Thymus (tissue), 11 donors: ENCODE measurements around the gene ANKRD28. TPM values are rescaled to one million over a fixed set of nuclear protein-coding genes. Genes with fewer than 3 reads are reported as not detected.
"Not testable (repeated sequence)": the region's sequence is repeated elsewhere in the genome, so short reads cannot be mapped to it uniquely, and the experiment has no call there.

Experiments used
- DNase-seq, 9 donors: peaks; one replicate each; pipeline ENCODE4 v3.0.0-alpha.2; 2013; ENCODE audit warnings: low spot score in 9 of 9, low read depth in 6 of 9, missing footprints in 1 of 9
- H3K27ac ChIP-seq, 2 donors: one replicate each; pipeline ENCODE4 v1.5.1; 2013; ENCODE audit warnings: control low read depth in 1 of 2, low read depth in 1 of 2, low read length in 1 of 2, mild to moderate bottlenecking in 1 of 2, moderate library complexity in 1 of 2
- H3K27me3 ChIP-seq, 2 donors: one replicate each; pipeline ENCODE4 v1.5.1; 2013; ENCODE audit warnings: low read length in 1 of 2; ENCODE audit not compliant: control insufficient read depth in 2 of 2, insufficient read depth in 1 of 2
- H3K36me3 ChIP-seq, 2 donors: one replicate each; pipeline ENCODE4 v1.5.1; 2013; ENCODE audit warnings: low read length in 1 of 2, mild to moderate bottlenecking in 1 of 2, moderate library complexity in 1 of 2; ENCODE audit not compliant: control insufficient read depth in 2 of 2, insufficient read depth in 2 of 2
- H3K4me1 ChIP-seq, 2 donors: one replicate each; pipeline ENCODE4 v1.5.1; 2013; ENCODE audit warnings: low read length in 2 of 2; ENCODE audit not compliant: control insufficient read depth in 2 of 2, insufficient read depth in 2 of 2
- H3K4me3 ChIP-seq, 2 donors: one replicate each; pipeline ENCODE4 v1.5.1; 2013; ENCODE audit warnings: low read length in 2 of 2, control low read depth in 1 of 2, mild to moderate bottlenecking in 1 of 2
- H3K9me3 ChIP-seq, 2 donors: one replicate each; pipeline ENCODE4 v1.5.1; 2013; ENCODE audit warnings: low read length in 1 of 2, mild to moderate bottlenecking in 1 of 2; ENCODE audit not compliant: control insufficient read depth in 2 of 2, insufficient read depth in 1 of 2
- WGBS: extraction: QIAGEN DNeasy Blood & Tissue Kit; methylation state at CpG from one replicate; pipeline ENCODE4 v1.1.7; 2013; 5-methylcytosine and 5-hydroxymethylcytosine counted together
- polyA plus RNA-seq: library from polyadenylated mRNA; stranded (reverse); fragments of 200-250 nt; gene quantifications from one replicate; pipeline ENCODE4 v1.2.3, GENCODE V29; 2013
- total RNA-seq: library from RNA; stranded (reverse); fragments of 120-200 nt; gene quantifications from one replicate; pipeline ENCODE4 v1.2.4, GENCODE V29; 2013
- donor health status: healthy.

Gene ANKRD28
- total and polyA plus RNA-seq, 2 donors, result 26.5 to 27.1 TPM

DNA sequence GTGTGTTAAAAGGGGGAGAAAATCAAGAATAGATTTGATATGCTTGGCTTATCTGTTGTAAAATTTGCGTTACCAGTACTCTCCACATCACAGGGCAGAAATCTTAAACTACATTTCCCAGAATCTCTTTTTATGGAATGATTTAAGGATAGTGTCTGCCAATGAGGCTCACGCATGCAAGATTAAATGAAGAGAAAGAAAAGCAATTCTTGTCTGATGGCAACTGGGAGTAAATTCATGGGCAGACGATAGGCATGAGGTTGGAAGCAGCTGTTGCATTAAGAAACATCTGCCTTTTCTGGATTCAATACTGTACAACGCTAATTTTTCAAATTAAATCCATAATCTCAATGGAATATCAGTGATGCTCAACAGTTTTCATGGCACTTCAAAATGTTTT is 27.2 kb upstream of the ANKRD28 start:
- H3K27me3 ChIP-seq, result no peaks in the 10 kb centered on the region
- H3K9me3 ChIP-seq, result no peaks in the 10 kb centered on the region
- 84% methylated on average over 4 of the region's 4 CpGs for WGBS
- peaks cover 0 to 6% of the 10 kb centered on the region in 2 donors for H3K4me1 ChIP-seq
- H3K27ac ChIP-seq, result no peak overlapping the region
- no peaks in the 10 kb centered on the region for H3K36me3 ChIP-seq
- no peak for DNase-seq
- no peak overlapping the region for H3K4me3 ChIP-seq

DNA sequence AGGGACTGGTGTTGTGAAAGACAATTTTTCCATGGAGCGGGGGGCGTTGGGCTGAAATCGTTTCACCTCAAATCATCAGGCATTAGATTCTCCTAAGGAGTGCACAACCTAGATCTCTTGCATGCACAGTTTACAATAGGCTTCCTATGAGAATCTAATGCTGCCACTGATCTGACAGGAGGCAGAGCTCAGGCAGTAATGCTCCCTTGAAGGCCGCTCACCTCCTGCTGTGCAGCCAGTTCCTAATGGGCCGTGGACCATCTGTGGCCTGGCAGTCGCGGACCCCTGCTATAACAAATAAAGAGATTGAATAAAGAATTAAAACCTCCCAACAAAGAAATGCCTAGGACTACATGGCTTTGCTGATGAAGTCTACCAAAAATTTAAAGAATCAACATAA is 25.3 kb upstream of the ANKRD28 start:
- Histone ChIP-seq H3K27me3 (no peaks in the 10 kb centered on the region), H3K4me1 (peaks cover 0 to 6% of the 10 kb centered on the region in 2 donors), H3K4me3 (no peak overlapping the region), H3K27ac (no peak overlapping the region), H3K36me3 (no peaks in the 10 kb centered on the region), H3K9me3 (no peaks in the 10 kb centered on the region)
- 97% methylated on average over 7 of the region's 7 CpGs for WGBS
- DNase-seq, result no peak

DNA sequence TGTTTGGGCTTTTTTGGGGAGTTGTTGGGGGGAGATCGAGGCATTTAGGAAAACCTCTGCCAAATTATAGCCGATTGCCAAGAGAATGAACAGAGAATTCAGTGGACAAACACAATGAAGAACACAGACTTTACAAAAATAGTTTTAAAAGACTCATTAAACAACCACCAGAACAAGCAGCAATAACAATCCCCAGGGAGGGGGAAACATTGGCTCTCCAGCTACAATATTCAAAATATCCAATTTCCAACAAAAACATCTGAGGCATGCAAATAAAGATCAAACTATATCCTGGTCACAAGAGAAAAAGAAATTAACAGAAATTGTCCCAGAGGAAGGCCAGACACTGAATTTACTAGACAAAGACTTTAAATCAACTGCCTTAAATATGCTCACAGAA is 24.5 kb upstream of the ANKRD28 start:
- no peak for DNase-seq
- no peaks in the 10 kb centered on the region for H3K27me3 ChIP-seq
- no peaks in the 10 kb centered on the region for H3K36me3 ChIP-seq
- H3K4me3 ChIP-seq, result no peak overlapping the region
- no peak overlapping the region for H3K27ac ChIP-seq
- 98% methylated on average over 2 of the region's 2 CpGs for WGBS
- H3K4me1 ChIP-seq, result peaks cover 0 to 6% of the 10 kb centered on the region in 2 donors
- H3K9me3 ChIP-seq, result no peaks in the 10 kb centered on the region

DNA sequence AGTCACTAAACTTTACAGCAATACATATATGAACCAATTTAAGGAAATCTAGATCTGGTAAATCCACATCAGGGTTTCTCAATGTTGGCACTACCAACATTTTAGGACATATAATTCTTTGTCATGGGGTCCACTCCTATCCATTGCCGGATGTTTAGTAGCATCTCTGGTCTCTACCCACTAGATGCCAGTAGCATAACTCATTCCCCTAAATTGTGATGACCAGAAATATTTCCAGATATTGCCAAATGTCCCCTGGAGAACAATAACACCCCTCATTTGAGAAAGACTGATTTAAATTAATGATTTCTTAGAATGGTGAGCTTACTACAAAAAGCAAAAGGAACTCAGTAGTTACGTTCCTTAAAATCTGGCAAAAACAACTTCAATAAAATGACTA is 23.1 kb upstream of the ANKRD28 start:
- Histone ChIP-seq H3K4me3 (no peak overlapping the region), H3K27me3 (no peaks in the 10 kb centered on the region), H3K36me3 (no peaks in the 10 kb centered on the region), H3K27ac (no peak overlapping the region), H3K9me3 (no peaks in the 10 kb centered on the region), H3K4me1 (peaks cover 0 to 6% of the 10 kb centered on the region in 2 donors)
- WGBS, result 100% methylated on average over 2 of the region's 2 CpGs
- no peak for DNase-seq

DNA sequence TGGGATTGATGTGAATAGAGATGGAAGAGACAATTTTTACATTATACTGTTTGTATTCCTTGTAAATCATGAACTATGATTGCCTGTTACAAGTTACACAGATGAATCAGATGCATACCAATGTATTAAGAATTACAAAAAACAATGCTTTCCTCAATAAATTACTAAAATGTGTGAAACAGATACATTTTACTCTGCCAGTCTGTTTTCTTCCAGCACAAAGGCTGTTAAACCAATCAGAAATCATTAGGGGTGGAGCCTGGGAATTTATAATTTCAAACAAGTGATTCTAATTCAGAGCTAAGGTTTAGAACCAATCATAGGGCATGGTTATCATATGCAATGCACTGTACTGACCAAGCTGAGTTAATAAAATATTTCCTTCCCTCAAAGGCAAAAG is 21.8 kb upstream of the ANKRD28 start:
- no peak overlapping the region for H3K4me3 ChIP-seq
- no peaks in the 10 kb centered on the region for H3K36me3 ChIP-seq
- no peak for DNase-seq
- peaks cover 0 to 6% of the 10 kb centered on the region in 2 donors for H3K4me1 ChIP-seq
- H3K27ac ChIP-seq, result no peak overlapping the region
- no peaks in the 10 kb centered on the region for H3K9me3 ChIP-seq
- H3K27me3 ChIP-seq, result no peaks in the 10 kb centered on the region

DNA sequence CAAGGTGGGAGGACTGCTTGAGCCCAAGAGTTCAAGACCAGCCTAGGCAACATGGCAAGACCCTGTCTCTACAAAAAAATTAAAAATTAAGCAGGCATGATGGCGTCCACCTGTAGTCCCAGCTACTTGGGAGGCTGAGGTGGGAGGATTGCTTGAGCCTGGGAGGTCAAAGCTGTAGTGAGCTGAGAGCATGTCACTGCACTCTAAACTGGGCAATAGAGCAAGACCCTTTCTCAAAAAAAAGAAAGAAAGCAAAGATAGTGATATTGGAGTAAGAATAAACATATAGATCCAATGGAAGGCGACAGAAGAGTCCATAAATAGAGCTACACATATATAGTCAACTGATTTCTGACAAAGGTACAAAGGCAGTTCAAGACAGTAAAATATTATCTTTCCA is 21.3 kb upstream of the ANKRD28 start:
- Histone ChIP-seq H3K4me3 (no peak overlapping the region), H3K27ac (no peak overlapping the region), H3K4me1 (peaks cover 0 to 6% of the 10 kb centered on the region in 2 donors), H3K27me3 (no peaks in the 10 kb centered on the region), H3K36me3 (no peaks in the 10 kb centered on the region), H3K9me3 (no peaks in the 10 kb centered on the region)
- no peak for DNase-seq
- WGBS, result over 99% methylated on average over 2 of the region's 2 CpGs

DNA sequence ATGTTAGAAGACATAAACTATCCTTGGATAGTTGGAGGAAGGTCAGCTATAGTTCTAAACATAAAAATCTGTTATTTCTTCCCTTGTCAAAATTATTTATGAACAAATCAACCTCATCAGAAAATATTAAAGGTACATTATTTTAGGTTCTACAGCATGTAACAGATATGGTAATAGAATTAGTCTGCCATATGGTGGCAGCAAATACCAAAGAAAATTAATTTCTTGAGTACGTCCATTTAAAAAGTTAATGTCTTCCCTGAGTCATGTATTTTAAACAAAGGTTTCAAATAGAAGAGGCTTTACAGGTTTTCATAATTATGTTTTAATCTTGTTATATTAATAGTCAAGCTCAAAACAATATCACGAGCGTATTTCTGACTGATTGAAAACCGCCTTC is 17.9 kb upstream of the ANKRD28 start:
- peak in 1 of 9 donors; percentile 52 for DNase-seq
- no peaks in the 10 kb centered on the region for H3K36me3 ChIP-seq
- no peak overlapping the region for H3K27ac ChIP-seq
- no peak overlapping the region for H3K4me3 ChIP-seq
- WGBS, result 67% methylated on average over 4 of the region's 4 CpGs
- no peaks in the 10 kb centered on the region for H3K4me1 ChIP-seq
- no peaks in the 10 kb centered on the region for H3K9me3 ChIP-seq
- H3K27me3 ChIP-seq, result no peaks in the 10 kb centered on the region

DNA sequence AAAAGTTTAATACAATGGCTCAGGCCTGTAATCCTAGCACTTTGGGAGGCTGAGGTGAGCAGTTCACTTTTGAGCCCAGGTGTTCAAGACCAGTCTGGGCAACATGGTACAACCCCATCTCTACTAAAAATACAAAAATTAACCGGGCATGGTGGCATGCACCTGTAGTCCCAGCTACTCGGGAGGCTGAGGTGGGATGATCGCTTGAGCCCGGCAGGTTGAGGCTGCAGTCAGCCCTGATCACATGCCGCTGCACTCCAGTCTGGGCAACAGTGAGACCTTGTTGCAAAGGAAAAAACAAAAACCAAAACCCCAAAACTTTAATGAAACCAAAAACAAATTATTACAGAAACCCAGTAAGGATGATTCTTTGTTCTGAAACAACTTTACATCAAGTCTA is 15.3 kb upstream of the ANKRD28 start:
- not testable (repeated sequence) for H3K27ac ChIP-seq, H3K27me3 ChIP-seq, H3K4me3 ChIP-seq, H3K36me3 ChIP-seq, DNase-seq, H3K4me1 ChIP-seq, H3K9me3 ChIP-seq
- over 99% methylated on average over 5 of the region's 5 CpGs for WGBS

DNA sequence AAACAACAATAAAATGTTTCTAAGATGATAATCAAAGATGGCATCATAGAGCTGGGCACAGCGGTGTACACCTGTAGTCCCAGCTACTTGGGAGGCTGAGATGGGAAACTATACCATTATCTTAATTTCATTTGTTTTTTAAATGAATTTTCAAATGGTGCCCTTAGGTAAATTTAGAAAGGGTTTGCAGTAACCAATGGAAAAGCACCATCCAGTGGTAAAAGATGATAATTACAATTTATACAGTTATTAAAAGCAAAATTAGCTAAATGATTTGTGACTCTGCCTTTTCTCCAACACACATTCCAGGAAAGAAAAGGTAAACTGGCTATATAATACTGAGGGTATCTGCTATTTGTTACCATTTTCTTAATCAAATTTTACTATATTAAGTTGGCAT is 14.4 kb upstream of the ANKRD28 start:
- 93% methylated on average over 1 of the region's 1 CpG for WGBS
- no peaks in the 10 kb centered on the region for H3K36me3 ChIP-seq
- no peak overlapping the region for H3K4me3 ChIP-seq
- no peaks in the 10 kb centered on the region for H3K27me3 ChIP-seq
- DNase-seq, result no peak
- no peaks in the 10 kb centered on the region for H3K9me3 ChIP-seq
- no peak overlapping the region for H3K27ac ChIP-seq
- no peaks in the 10 kb centered on the region for H3K4me1 ChIP-seq

DNA sequence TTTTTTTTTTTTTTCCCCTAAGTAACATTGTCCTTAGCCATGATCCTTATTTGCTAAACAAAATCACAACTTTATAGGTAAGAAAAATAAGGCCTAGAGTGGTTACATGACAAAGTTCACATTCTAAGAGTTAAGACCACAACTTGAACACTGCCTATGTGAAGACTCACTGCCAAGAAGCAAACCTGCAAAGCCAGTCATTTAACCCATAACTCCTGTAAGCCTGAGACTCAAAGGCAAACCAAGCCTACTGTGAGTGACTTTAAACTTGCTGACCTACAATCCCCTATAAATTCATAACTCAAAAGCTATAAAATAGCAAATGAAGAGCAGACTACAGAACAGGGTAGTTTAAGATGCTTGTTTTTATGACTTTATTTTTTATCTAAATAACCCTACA is 12.9 kb upstream of the ANKRD28 start:
- Histone ChIP-seq H3K4me1 (no peaks in the 10 kb centered on the region), H3K4me3 (no peak overlapping the region), H3K27me3 (no peaks in the 10 kb centered on the region), H3K9me3 (no peaks in the 10 kb centered on the region), H3K36me3 (no peaks in the 10 kb centered on the region), H3K27ac (no peak overlapping the region)
- DNase-seq, result no peak
